Esophagus muscularis mucosa (tissue), 4 donors: ENCODE data around the gene NTRK1. TPM values are rescaled to one million over a fixed set of nuclear protein-coding genes. Genes with fewer than 3 reads are reported as not detected.
A peak's percentile ranks its signal among the peaks of the same experiment; 100 is the strongest.

ENCODE experiments used
- DNase-seq: peaks from one replicate; pipeline ENCODE4 v3.0.0-alpha.2; 2017; ENCODE audit errors: extremely low spot score
- H3K27ac ChIP-seq, 4 donors: fragments of 200-600 bp; sonication (generic); replicated peaks in 1 of 4; 1 replicate in 3 of 4; 2 replicates in 1 of 4; pipeline ENCODE4 v1.5.1; 2016 to 2019; ENCODE audit warnings: mild to moderate bottlenecking in 1 of 4
- H3K27me3 ChIP-seq, 4 donors: fragments of 200-600 bp; sonication (generic); one replicate each; pipeline versions ENCODE4 v1.5.1 to v1.6.0; 2016 to 2019
- H3K36me3 ChIP-seq, 4 donors: fragments of 200-600 bp; sonication (generic); one replicate each; pipeline ENCODE4 v1.5.1; 2016 to 2019
- H3K4me1 ChIP-seq, 4 donors: fragments of 200-600 bp; sonication (generic); one replicate each; pipeline ENCODE4 v1.5.1; 2016 to 2019
- H3K4me3 ChIP-seq, 4 donors: fragments of 200-600 bp; sonication (generic); 1 replicate in 2 of 4; 2 replicates in 2 of 4; pipeline ENCODE4 v1.5.1; 2016 to 2019; ENCODE audit warnings: mild to moderate bottlenecking in 4 of 4, moderate library complexity in 1 of 4
- H3K9me3 ChIP-seq, 4 donors: fragments of 200-600 bp; sonication (generic); 1 replicate in 3 of 4; 2 replicates in 1 of 4; pipeline ENCODE4 v1.5.1; 2016 to 2019
- CTCF ChIP-seq, 3 experiments: fragments of 200-600 bp in 2 of 3; fragments of 450-650 bp in 1 of 3; sonication (generic) in 2 of 3; IDR thresholded peaks; one replicate each; pipeline ENCODE4 v1.5.1; 2017 to 2019; ENCODE audit warnings: antibody characterized with exemption in 3 of 3, mild to moderate bottlenecking in 2 of 3, moderate library complexity in 1 of 3
- EP300 ChIP-seq: sonication (generic); formaldehyde crosslinking; IDR thresholded peaks from one replicate; pipeline ENCODE4 v1.6.1; 2017; ENCODE audit warnings: antibody characterized with exemption
- POLR2A ChIP-seq: fragments of 450-650 bp; IDR thresholded peaks from one replicate; pipeline ENCODE4 v1.6.1; 2017; ENCODE audit warnings: antibody characterized with exemption, moderate library complexity, mild to moderate bottlenecking, low read depth
- POLR2AphosphoS5 ChIP-seq, 2 donors: sonication (generic); formaldehyde crosslinking; IDR thresholded peaks; one replicate each; pipeline ENCODE4 v1.6.1; 2017; ENCODE audit warnings: antibody characterized with exemption in 2 of 2
- WGBS: methylation state at CpG from one replicate; pipeline ENCODE4 v1.1.5; 2018; 5-methylcytosine and 5-hydroxymethylcytosine counted together
- intact Hi-C: fragments of 100-400 bp; cut with DNase I; formaldehyde crosslinking; loops from one replicate; pipeline ENCODE4 v1.15.1; 2023
- total RNA-seq, 4 donors: library from RNA; depleted of rRNA; stranded (reverse); fragments of >200 nt; gene quantifications; one replicate each; pipeline versions ENCODE4 v1.1.0 to v1.2.1, GENCODE V29; 2016

The NTRK1 gene
- total RNA-seq, 4 donors from 2014 or later = 0.58 to 2.5 (median 1.8) TPM

- Histone ChIP-seq H3K27me3 (peaks cover 0 to 76% (median 12%) of the 10 kb centered on the region in 4 donors), H3K27ac (peak overlapping the region; percentile 61 to 91 (median 82)), H3K4me3 (peak overlapping the region in 1 of 4 donors; percentile 23), H3K36me3 (no peaks in the 10 kb centered on the region), H3K9me3 (no peaks in the 10 kb centered on the region), H3K4me1 (peaks cover 64 to 89% (median 76%) of the 10 kb centered on the region in 4 donors)
- intact Hi-C loops = no loop called here
- TF ChIP-seq POLR2AphosphoS5 (IDR thresholded peaks at IDR 0.05) (peak; percentile 48 to 49), EP300 (no peak)
- no CpG with 5 or more reads among the region's 13 CpGs for WGBS
- no peak for DNase-seq
Measured at GRCh38 chr1:156898161-156898566, 37.5 kb downstream of the NTRK1 start.

DNA sequence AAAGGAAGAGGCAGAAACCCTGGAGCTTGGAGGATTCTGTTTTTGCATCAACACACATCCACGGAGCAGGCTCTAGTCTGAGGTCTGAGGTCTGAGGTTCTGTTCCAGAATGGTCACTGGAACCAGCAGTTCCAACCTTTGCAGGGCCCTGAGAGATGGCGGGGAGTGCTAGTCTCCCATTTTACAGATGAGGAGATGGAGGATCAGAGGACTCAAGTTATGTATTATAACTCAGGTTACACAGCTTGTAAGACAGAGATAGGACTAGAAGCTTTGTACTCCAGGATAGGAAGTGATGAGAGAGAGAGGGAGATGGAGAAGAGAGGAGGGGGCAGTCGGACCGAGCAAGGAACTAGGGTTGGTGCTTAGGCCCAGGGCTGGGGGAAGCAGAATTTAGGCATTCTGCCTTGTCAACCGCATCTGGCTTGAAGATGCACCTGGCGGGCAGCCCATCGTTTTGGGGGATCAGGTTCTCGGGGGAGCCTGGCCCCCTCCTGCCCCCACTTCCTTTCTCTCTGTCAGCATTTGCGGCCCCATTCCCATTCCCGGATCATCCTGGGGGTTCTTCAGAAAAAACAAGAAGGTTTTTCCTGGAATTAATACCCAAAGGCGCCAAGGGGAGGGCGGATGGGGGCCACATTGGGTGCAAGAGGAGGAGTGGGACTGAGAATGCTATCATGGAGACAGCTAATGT is 38.5 kb downstream of the NTRK1 start:
- 76% methylated on average over 12 of the region's 12 CpGs for WGBS
- Histone ChIP-seq H3K9me3 (no peaks in the 10 kb centered on the region), H3K4me1 (peaks cover 60 to 90% (median 75%) of the 10 kb centered on the region in 4 donors), H3K4me3 (no peak overlapping the region), H3K36me3 (no peaks in the 10 kb centered on the region), H3K27ac (peak overlapping the region in 1 of 4 donors; percentile 14), H3K27me3 (peaks cover 0 to 67% (median 4%) of the 10 kb centered on the region in 4 donors)
- TF ChIP-seq POLR2AphosphoS5 (IDR thresholded peaks at IDR 0.05) (no peak), EP300 (no peak), CTCF (IDR thresholded peaks at IDR 0.05) (no peak), POLR2A (no peak)
- no peak for DNase-seq
- intact Hi-C loops = no loop called here

DNA sequence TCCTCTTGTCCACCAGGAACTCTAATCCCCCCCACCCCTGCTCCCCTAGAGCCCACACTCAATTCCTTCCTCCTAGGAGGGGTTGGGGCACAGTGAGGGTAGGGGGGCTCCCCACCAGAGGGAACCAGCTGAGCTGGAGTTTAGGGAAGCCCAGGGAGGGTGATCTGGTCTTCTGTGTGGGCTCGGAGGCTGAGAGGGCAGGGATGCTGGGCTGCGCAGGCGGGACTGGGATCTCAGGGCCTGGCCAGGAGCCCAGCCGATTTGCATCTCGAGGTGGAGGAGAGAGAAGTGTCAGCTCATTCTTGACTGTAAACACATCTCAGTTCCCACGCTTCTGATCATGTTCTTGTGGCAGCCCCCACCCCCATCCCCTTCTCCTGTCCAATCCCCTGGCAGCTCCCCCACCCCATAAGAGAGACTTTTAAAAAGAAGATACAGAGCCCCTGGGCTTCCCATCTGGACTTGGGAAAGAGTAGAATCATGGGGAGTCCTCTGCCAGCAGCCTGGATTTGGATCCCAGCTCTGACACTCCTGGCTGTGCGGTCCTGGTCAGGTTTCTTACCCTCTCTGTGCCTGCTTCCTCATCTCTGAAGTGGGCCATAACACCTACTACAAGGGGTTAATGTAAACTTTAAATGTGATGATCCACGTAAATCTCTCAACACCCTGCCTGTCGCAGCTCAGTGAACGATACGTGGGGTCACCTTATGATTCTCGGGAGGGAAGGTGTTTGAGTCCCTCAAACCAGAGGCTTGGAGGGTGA is 39.5 kb downstream of the NTRK1 start:
- Histone ChIP-seq H3K9me3 (no peaks in the 10 kb centered on the region), H3K36me3 (peaks cover 0 to 7% (median 0%) of the 10 kb centered on the region in 4 donors), H3K27ac (no peak overlapping the region), H3K4me1 (peaks cover 65 to 95% (median 73%) of the 10 kb centered on the region in 4 donors), H3K27me3 (peaks cover 0 to 56% (median 0%) of the 10 kb centered on the region in 4 donors), H3K4me3 (no peak overlapping the region)
- no peak for DNase-seq
- WGBS = 66% methylated on average over 12 of the region's 12 CpGs
- TF ChIP-seq POLR2AphosphoS5 (IDR thresholded peaks at IDR 0.05) (no peak), EP300 (no peak)
- intact Hi-C loops = no loop called here

DNA sequence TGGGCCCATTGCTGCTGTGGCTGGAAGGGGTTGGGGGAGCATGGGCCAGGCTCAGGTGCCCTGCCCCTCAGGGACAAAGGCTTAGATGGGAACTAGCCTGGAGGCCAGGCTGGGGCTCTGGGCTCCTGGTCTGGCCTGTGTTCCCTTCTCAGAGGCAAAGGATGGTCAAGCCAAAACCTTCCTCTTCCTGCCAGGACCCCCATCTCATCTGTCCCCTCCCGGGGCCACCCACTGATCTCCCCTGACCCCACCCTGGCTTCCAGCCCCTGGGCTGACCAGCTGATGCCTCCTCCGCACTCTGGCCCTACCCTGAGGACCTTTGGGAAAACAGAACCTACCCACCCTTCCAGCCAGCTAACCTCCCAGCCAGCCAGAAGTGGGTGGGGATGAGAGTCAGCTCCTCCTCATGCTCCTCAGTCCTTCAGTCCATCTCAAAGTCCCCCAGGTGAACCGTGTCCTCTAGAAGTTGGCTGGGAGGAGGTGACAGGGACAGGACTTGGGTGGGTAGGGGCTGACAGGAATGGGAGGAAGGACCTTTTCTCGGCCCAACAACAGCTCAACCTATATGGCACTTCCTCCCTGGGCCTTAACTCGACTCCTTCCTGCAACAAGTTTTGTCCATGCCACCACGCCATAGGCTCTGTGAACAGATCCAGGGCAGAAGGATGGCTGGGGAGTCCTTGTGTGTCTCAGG is 40.4 kb downstream of the NTRK1 start:
- no peak for TF ChIP-seq CTCF (IDR thresholded peaks at IDR 0.05)
- TF ChIP-seq POLR2AphosphoS5 (IDR thresholded peaks at IDR 0.05) = no peak
- TF ChIP-seq EP300 = no peak
- TF ChIP-seq POLR2A = no peak
- no peaks in the 10 kb centered on the region for H3K9me3 ChIP-seq
- peaks cover 0 to 13% (median under 1%) of the 10 kb centered on the region in 4 donors for H3K36me3 ChIP-seq
- H3K27ac ChIP-seq = peak overlapping the region in 1 of 4 donors; percentile 30
- 67% methylated on average over 5 of the region's 6 CpGs for WGBS
- no peak for DNase-seq
- H3K27me3 ChIP-seq = peaks cover 0 to 54% (median 0%) of the 10 kb centered on the region in 4 donors
- peaks cover 62 to 86% (median 66%) of the 10 kb centered on the region in 4 donors for H3K4me1 ChIP-seq
- H3K4me3 ChIP-seq = no peak overlapping the region
- intact Hi-C loops = no loop called here

DNA sequence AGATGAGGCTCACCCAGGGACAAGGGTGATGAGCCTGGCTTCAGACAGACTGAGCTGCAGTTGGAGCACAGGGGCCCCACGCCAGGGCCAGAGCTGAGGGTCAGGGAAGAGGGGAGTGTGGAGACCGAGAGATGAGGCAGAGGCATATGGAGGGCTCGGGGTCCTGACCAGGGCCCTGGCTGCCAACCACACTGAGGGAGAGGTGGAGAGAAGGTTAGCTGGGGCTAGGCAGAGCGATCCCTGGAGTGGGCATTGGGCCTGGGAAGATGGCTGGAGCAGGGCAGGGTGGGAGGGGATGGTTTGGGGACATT is 40.9 kb downstream of the NTRK1 start:
- peaks cover 0 to 56% (median 0%) of the 10 kb centered on the region in 4 donors for H3K27me3 ChIP-seq
- no peaks in the 10 kb centered on the region for H3K9me3 ChIP-seq
- no peak overlapping the region for H3K4me3 ChIP-seq
- peak overlapping the region in 1 of 4 donors; percentile 30 for H3K27ac ChIP-seq
- peaks cover 0 to 18% (median 5%) of the 10 kb centered on the region in 4 donors for H3K36me3 ChIP-seq
- H3K4me1 ChIP-seq = peaks cover 57 to 81% (median 61%) of the 10 kb centered on the region in 4 donors
- TF ChIP-seq POLR2A (no peak), CTCF (IDR thresholded peaks at IDR 0.05) (no peak), EP300 (no peak), POLR2AphosphoS5 (IDR thresholded peaks at IDR 0.05) (no peak)
- no peak for DNase-seq
- WGBS = 80% methylated on average over 4 of the region's 4 CpGs
- intact Hi-C loops = no loop called here
